ELR (cell line): Measurements from ENCODE around the gene XCR1.

ENCODE experiments used
- DNase-seq: peaks from one replicate; pipeline ENCODE4 v3.0.0-alpha.2; 2015; ENCODE audit warnings: low read depth

Gene XCR1

GRCh38 chr3:45981346-45982074 is 45.8 kb downstream of the XCR1 start:
- DNase-seq, result peak; percentile 41

GRCh38 chr3:45980819-45981218 is 46.5 kb downstream of the XCR1 start:
- no peak for DNase-seq

- no peak for DNase-seq
Measured at GRCh38 chr3:45980229-45980813, 47.0 kb downstream of the XCR1 start.

GRCh38 chr3:45979378-45979777 is 47.9 kb downstream of the XCR1 start:
- no peak for DNase-seq

GRCh38 chr3:45978006-45978761 is 49.1 kb downstream of the XCR1 start:
- DNase-seq, result no peak

GRCh38 chr3:45976191-45977091 is 50.8 kb downstream of the XCR1 start:
- DNase-seq, result no peak

GRCh38 chr3:45975686-45976085 is 51.6 kb downstream of the XCR1 start:
- DNase-seq, result no peak

- no peak for DNase-seq
Measured at GRCh38 chr3:45974686-45975085, 52.6 kb downstream of the XCR1 start.

GRCh38 chr3:45972534-45973402 is 54.5 kb downstream of the XCR1 start:
- DNase-seq, result peak; percentile 90

- DNase-seq, result no peak
Measured at GRCh38 chr3:45969953-45970352, 57.3 kb downstream of the XCR1 start.

GRCh38 chr3:45969116-45969515 is 58.2 kb downstream of the XCR1 start:
- no peak for DNase-seq

- peak; percentile 70 for DNase-seq
Measured at GRCh38 chr3:45968706-45969105, 58.6 kb downstream of the XCR1 start.

GRCh38 chr3:45968149-45968548 is 59.1 kb downstream of the XCR1 start:
- DNase-seq, result no peak

- DNase-seq, result no peak
Measured at GRCh38 chr3:45967724-45968123, 59.6 kb downstream of the XCR1 start.
